ENCODE measurements around the gene KHDC4.

KHDC4 gene

DNA sequence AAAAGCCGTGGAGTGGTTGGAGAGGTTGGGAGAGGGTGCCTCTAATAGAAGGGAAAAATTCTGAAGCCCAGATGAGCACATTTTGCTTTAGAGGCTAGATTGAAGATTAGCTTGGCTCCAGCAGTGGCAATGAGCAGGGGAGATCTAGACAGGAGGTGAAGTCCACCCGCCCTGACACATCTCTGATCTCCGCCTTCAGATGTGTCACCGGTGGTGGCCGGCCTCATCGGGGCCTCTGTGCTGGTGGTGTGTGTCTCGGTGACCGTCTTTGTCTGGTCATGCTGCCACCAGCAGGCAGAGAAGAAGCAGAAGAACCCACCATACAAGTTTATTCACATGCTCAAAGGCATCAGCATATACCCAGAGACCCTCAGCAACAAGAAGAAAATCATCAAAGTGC lies 66.4 kb downstream of the KHDC4 start:
- H3K4me3 ChIP-seq (ENCODE audit: low read depth, low read length) = no peak overlapping the region
- no peaks in the 10 kb centered on the region for H3K27me3 ChIP-seq (ENCODE audit: insufficient read depth, low read depth, severe bottlenecking)
- H3K27ac ChIP-seq = no peak overlapping the region
- TF ChIP-seq, protein P1, sequence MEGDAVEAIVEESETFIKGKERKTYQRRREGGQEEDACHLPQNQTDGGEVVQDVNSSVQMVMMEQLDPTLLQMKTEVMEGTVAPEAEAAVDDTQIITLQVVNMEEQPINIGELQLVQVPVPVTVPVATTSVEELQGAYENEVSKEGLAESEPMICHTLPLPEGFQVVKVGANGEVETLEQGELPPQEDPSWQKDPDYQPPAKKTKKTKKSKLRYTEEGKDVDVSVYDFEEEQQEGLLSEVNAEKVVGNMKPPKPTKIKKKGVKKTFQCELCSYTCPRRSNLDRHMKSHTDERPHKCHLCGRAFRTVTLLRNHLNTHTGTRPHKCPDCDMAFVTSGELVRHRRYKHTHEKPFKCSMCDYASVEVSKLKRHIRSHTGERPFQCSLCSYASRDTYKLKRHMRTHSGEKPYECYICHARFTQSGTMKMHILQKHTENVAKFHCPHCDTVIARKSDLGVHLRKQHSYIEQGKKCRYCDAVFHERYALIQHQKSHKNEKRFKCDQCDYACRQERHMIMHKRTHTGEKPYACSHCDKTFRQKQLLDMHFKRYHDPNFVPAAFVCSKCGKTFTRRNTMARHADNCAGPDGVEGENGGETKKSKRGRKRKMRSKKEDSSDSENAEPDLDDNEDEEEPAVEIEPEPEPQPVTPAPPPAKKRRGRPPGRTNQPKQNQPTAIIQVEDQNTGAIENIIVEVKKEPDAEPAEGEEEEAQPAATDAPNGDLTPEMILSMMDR (IDR thresholded peaks at IDR 0.05; ENCODE audit: low read depth, low read length) = no peak
- peaks cover 44% of the 10 kb centered on the region for H3K36me3 ChIP-seq
- no peak for DNase-seq
- H3K9me3 ChIP-seq (ENCODE audit: severe bottlenecking) = no peaks in the 10 kb centered on the region

DNA sequence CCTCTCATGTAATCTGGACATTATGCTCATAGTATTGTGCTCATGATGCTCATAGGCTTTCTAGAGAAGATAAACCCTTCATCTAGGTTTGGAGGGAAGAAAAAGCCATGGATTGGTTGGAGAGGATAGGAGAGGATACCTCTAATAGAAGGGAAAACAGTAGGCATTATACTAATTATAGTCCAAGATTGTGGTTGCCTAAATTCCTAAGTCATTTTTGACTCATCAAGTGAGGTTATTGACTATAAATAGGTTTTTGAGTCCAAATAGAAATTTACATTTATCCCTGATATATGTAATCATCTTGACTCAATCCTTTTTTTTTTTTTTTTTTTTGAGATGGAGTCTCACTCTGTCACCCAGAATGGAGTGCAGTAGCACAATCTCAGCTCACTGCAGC lies 69.8 kb downstream of the KHDC4 start:
- Histone ChIP-seq H3K27ac (no peak overlapping the region), H3K27me3 (ENCODE audit: insufficient read depth, low read depth, severe bottlenecking) (no peaks in the 10 kb centered on the region), H3K36me3 (peaks cover 37% of the 10 kb centered on the region), H3K9me3 (ENCODE audit: severe bottlenecking) (no peaks in the 10 kb centered on the region), H3K4me3 (ENCODE audit: low read depth, low read length) (no peak overlapping the region)
- TF ChIP-seq, protein P1 (IDR thresholded peaks at IDR 0.05; ENCODE audit: low read depth, low read length) = no peak
- no peak for DNase-seq

Measured in WERI-Rb-1 (cell line).